ENCODE results near the gene ANKLE1.

ANKLE1 gene

GRCh38 chr19:17235971-17236777 lies 45.5 kb upstream of the ANKLE1 start:
- no peaks in the 10 kb centered on the region for H3K9me3 ChIP-seq (ENCODE audit: control insufficient read depth, insufficient read depth, low read depth, low read length)
- CTCF ChIA-PET, result interaction anchor here (0.5 to 1.6 kb wide), 5 partner anchors 15 to 167 kb away, joined by 3 to 5 read pairs (median 4); no protein-coding TSS in a partner anchor
- peak overlapping the region; percentile 55 for H3K4me3 ChIP-seq (ENCODE audit: low read depth, low read length)
- H3K4me1 ChIP-seq (ENCODE audit: control insufficient read depth, insufficient read depth, low read length), result peaks cover 11% of the 10 kb centered on the region
- H3K27ac ChIP-seq (ENCODE audit: extremely low read depth, low read depth, low read length), result peak overlapping the region; percentile 69
- TF ChIP-seq ZNF398 (tag by site-specific recombination; IDR thresholded peaks at IDR 0.05), result peak; percentile 29; the same call in 1 of the 2 replicates
- TF ChIP-seq ZFHX2 (tag by site-specific recombination; conservative IDR thresholded peaks at IDR 0.05), result 0 out of 2 replicates have a peak, but pooled peaks have one; percentile 4
- peak; percentile 25; the same call in 1 of the 2 replicates for TF ChIP-seq SP2 (tag by site-specific recombination; IDR thresholded peaks at IDR 0.05)
- TF ChIP-seq ZNF596 (tag by site-specific recombination; IDR thresholded peaks at IDR 0.05), result no peak
- peak; percentile 24; the same call in 1 of the 2 replicates for TF ChIP-seq GLIS2 (tag by site-specific recombination; IDR thresholded peaks at IDR 0.05)
- peaks cover 16 to 56% of the 10 kb centered on the region in 2 experiments; a peak in 2 of 3 replicates for H3K36me3 ChIP-seq (ENCODE audit: control insufficient read depth in 2 of 2, insufficient read depth in 1 of 2, low read length in 2 of 2)
- POLR2A ChIA-PET, result interaction anchor here (0.5 to 3.5 kb wide), 6 partner anchors 10 to 144 kb away, joined by 3 to 25 read pairs (median 6); partner anchors contain the start of genes BABAM1, OCEL1 and USE1

- no peak overlapping the region for H3K27ac ChIP-seq (ENCODE audit: extremely low read depth, low read depth, low read length)
- no peaks in the 10 kb centered on the region for H3K9me3 ChIP-seq (ENCODE audit: control insufficient read depth, insufficient read depth, low read depth, low read length)
- TF ChIP-seq ZNF2 (tag by site-specific recombination; IDR thresholded peaks at IDR 0.05) (no peak), ZNF280C (tag by site-specific recombination; IDR thresholded peaks at IDR 0.05) (no peak), ZBTB8A (tag by site-specific recombination; IDR thresholded peaks at IDR 0.05) (0 out of 2 replicates have a peak, but pooled peaks have one; percentile 14), SP7 (tag by site-specific recombination; IDR thresholded peaks at IDR 0.05) (peak; percentile 53), SP2 (tag by site-specific recombination; IDR thresholded peaks at IDR 0.05) (0 out of 2 replicates have a peak, but pooled peaks have one; percentile 12), ZNF48 (tag by site-specific recombination; IDR thresholded peaks at IDR 0.05) (no peak), HIC1 (tag by site-specific recombination; IDR thresholded peaks at IDR 0.05) (peak; percentile 62; the same call in 1 of the 2 replicates), ZNF555 (tag by site-specific recombination; conservative IDR thresholded peaks at IDR 0.05) (no peak), ZNF623 (tag by site-specific recombination; IDR thresholded peaks at IDR 0.05) (peak; percentile 88), PRDM1 (tag by site-specific recombination; IDR thresholded peaks at IDR 0.05) (peak; percentile 89), ZNF366 (tag by site-specific recombination; conservative IDR thresholded peaks at IDR 0.05) (peak; percentile 91), BCL11A (tag by site-specific recombination; IDR thresholded peaks at IDR 0.05; ENCODE audit: low read depth) (0 out of 2 replicates have a peak, but pooled peaks have one; percentile 18), ZNF600 (tag by site-specific recombination; IDR thresholded peaks at IDR 0.05) (peak; percentile 60)
- H3K36me3 ChIP-seq (ENCODE audit: control insufficient read depth in 2 of 2, insufficient read depth in 1 of 2, low read length in 2 of 2), result peaks cover 11 to 52% of the 10 kb centered on the region in 2 experiments; a peak in 2 of 3 replicates
- peaks cover 11% of the 10 kb centered on the region for H3K4me1 ChIP-seq (ENCODE audit: control insufficient read depth, insufficient read depth, low read length)
- no peak overlapping the region for H3K4me3 ChIP-seq (ENCODE audit: low read depth, low read length)
- POLR2A ChIA-PET, result interaction anchor here (1.3 to 3.5 kb wide), 3 partner anchors 11 to 30 kb away, joined by 3 to 25 read pairs (median 18); partner anchors contain the start of genes OCEL1 and USE1
- CTCF ChIA-PET, result interaction anchor here (0.5 to 1.2 kb wide), 2 partner anchors 139 to 168 kb away, joined by 3 to 4 read pairs; no protein-coding TSS in a partner anchor
Observed at GRCh38 chr19:17236811-17237543, 44.7 kb upstream of the ANKLE1 start.

Data from HEK293 (cell line).